HG03159 (cell line): ENCODE results near the gene TBC1D22A.

Experiments
- ATAC-seq: cut with Tn5 transposase; IDR thresholded peaks from one replicate; pipeline ENCODE4 v1.9.1; 2021; ENCODE audit warnings: mild to moderate bottlenecking, moderate library complexity; ENCODE audit not compliant: unreplicated experiment

The TBC1D22A gene

GRCh38 chr22:46829117-46829891, 66.9 kb downstream of the TBC1D22A start:
- ATAC-seq: no peak

DNA sequence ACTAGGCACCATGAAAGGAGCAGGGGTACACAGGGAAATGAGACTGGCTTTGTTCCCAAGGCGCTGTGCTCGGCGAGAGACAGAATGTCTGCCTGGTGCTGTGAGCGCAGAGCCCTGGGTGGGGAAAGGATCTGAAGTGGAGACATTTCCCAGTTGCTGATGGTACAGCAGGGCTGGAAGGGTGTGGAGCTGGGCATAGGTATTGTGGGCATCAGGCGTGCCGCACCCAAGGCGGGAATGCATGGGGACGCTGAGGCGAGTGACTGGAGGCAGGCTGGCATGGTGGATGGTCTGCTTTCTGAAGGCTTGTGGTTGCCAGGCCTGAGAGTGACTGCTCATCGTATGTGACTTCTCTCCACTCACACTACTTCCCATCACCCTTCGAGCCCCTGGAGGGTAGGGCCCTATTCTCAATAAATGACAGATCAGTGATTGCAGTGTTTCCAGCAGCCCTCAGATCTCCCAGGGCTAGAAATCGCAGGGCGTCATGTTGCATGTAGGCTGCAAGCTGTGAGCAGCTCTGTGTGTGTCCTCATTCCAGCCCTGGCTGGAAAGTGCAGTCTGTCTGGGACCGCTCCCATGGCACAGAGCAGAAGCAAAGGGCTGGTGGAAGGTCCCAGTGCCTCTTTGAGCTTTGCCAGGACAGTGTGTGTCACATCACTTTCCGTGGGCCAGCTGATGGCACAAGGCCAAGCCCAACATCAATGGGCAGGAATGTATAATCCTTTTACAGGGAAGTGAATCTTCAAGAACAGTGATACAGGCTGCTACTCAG, 67.7 kb downstream of the TBC1D22A start:
- no peak for ATAC-seq

DNA sequence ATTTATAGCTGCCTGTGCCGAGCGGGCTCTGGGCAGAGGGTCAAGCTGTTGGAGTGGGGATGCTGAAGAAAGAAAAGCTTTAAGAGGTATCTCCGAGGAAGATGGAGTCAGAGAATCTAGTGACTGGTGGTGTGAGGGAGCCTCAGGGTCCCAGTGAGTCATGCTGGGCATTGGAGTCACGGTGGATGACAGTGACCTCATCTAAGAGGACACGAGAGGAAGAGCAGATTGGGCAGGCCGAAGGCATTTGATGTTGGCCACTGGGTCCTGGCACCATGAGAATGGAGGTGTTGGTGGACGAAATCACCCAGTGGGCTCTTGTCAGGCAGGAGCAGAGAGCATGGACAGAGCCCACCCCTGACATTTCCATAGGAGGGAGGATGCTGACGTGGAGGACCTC, 68.4 kb downstream of the TBC1D22A start:
- no peak for ATAC-seq

DNA sequence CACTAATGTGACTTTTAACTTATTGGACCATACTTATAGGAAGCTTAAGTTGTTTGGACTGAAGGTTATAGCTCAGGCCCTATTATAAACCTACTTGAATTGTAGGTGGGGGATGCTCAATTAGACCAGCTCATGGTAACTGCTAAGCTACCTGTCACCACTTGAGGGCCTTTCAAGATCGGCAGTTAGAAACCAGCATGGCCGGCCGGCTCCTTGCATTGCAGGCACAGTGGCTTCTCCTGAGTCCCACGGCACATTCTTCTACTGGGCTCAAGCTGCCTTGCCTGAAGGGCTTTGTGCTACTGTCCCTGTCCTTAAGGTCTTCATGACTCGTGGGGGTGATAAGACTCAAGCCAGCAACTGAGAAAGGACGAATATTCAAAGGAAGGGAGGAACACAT, 70.8 kb downstream of the TBC1D22A start:
- ATAC-seq: no peak

DNA sequence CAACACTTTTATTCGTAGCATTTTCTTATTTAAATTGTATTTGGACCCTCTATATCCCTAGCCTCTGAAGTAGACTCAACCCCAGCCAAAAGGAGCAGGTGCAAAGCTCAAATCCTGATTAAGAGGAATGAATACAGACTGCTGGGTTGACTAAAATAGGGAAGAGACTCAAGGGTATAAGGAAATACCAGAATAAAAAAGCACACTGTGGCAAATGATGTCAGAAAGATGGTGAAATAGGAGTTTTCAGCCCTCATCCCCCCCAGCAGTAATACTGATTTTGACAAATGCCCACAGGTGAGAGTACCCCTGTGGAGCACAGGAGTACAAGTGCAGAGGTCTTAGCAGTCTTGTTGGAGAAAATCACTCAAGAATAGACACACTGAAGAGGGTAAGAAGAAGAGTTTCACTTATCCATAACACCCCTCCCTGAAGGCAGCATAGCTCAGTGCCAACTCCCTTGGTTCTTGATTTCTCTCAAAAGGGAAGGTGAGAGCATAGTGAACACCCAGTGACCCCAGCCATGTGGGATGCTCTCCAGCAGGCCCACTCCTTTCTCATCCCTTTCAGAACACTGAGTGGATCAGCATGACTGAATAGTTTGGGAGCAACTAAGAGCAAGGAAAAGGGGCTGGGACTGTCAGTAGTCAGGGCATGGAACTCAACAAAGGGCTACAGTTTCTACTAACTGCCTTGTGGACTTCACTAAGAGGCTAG, 71.7 kb downstream of the TBC1D22A start:
- ATAC-seq: no peak

- ATAC-seq: no peak
These were observed 72.8 kb downstream of the TBC1D22A start for GRCh38 chr22:46835288-46835687.

DNA sequence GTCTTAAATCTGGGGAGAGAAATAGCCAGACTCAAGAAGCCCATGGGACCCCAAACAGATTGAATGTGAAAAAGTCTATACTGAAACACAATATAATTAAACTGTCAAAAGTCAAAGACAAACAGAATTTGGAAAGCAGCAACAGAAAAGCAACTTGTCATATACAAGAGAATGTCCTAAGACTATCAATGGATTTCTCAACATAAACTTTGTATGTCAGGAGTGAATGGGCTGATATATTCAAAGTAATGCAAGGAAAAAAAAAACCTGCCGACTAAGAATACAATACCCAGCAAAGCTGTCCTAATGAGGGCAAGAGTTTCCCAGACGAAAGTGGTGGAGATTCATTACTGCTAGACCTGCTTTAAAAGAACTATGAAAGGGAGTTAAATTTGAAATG, 73.2 kb downstream of the TBC1D22A start:
- no peak for ATAC-seq

- no peak for ATAC-seq
These were observed 79.1 kb downstream of the TBC1D22A start for GRCh38 chr22:46841522-46841921.

DNA sequence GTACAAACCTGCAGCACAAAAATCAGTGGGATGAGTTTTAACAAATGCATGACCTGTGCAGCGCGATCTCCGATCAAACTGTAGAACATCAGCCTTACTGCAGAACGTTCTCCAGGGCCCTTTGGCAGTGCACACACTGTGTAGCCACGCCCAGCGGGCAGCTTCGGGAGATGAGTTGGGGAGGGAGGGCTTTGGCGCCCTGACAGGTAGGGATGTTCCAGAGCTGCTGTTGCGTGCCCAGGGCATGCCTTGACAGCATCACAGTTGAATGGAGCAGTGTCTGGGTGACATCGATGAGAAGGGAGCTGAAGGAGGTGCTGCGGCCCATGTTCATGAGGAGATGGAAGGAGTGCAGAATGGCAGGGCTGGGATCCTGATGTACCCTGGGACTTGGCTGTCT, 80.2 kb downstream of the TBC1D22A start:
- ATAC-seq: no peak

- ATAC-seq: no peak
These were observed 81.4 kb downstream of the TBC1D22A start for GRCh38 chr22:46843821-46844255.

- ATAC-seq: no peak
These were observed 82.3 kb downstream of the TBC1D22A start for GRCh38 chr22:46844606-46845210.

GRCh38 chr22:46845296-46846149, 83.1 kb downstream of the TBC1D22A start:
- ATAC-seq: no peak

- no peak for ATAC-seq
These were observed 83.8 kb downstream of the TBC1D22A start for GRCh38 chr22:46846150-46846831.

GRCh38 chr22:46846832-46847355, 84.4 kb downstream of the TBC1D22A start:
- no peak for ATAC-seq

DNA sequence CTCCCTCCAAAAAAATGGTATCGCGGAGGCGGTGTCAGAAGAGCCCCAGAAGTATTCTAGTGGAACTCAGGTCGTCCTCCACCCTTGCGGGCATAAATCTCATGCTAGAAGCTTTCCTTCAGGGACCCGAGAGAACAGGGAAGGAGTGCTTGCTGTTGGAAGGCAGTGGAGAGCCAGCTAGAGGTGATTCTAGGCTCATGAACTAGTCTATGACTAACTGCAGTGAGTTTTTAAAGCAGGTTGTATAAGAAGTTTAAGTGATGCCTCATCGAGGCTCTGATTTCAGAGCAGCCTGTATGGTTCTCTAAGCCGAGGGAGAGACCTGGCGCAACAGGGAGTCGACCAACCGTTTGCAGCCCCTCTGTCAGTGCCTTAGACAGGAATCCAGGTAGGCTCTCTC, 85.7 kb downstream of the TBC1D22A start:
- no peak for ATAC-seq

- no peak for ATAC-seq
These were observed 86.7 kb downstream of the TBC1D22A start for GRCh38 chr22:46849101-46849500.

DNA sequence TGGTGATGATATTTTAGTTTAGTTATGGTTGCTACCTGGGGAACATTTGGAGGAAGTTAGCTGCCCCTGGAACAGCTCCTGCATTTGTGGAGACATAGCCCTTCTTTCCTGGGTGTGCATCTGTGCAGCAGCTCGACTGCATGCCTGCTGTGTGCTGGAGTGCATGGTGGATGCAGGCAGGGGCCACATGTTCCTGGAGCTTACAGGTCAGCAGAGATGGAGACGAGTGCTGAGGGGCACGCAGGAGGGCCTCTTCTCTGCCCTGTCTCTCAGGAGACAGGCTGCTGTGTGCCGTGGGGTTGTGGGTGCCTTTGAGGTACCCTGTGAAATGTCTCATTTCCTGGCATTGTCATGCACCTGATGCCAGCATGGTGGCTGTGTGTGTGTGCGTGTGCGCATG, 87.5 kb downstream of the TBC1D22A start:
- no peak for ATAC-seq

GRCh38 chr22:46851311-46851710, 88.9 kb downstream of the TBC1D22A start:
- no peak for ATAC-seq

GRCh38 chr22:46851941-46852340, 89.5 kb downstream of the TBC1D22A start:
- no peak for ATAC-seq
